ENCODE results near the gene IL17C.

The IL17C gene

GRCh38 chr16:88638323-88639230 is at the start of gene IL17C:
Gene IL17C, plus strand, starts transcription at chr16:88638572. Its CDS starts 70 bp downstream, at chr16:88638642.
- H3K4me3 Mint-ChIP-seq = no peak within 1 kb of the TSS

GRCh38 chr16:88588754-88589153 is 49.6 kb upstream of the IL17C start:
- Mint-ChIP-seq H3K4me1 (ENCODE audit: low read depth) (peaks cover 48% of the 10 kb centered on the region), H3K36me3 (ENCODE audit: low read depth) (peaks cover 55% of the 10 kb centered on the region), H3K27ac (peak overlapping the region; percentile 45), H3K4me3 (no peak overlapping the region), H3K9me3 (no peaks in the 10 kb centered on the region), H3K27me3 (no peaks in the 10 kb centered on the region)

More at GRCh38 chr16:88638323-88639230, at the start of gene IL17C:
- Mint-ChIP-seq H3K27ac (peak within 1 kb of the TSS; percentile 38), H3K4me1 (ENCODE audit: low read depth) (peaks cover 48% of the 10 kb centered on the region), H3K9me3 (no peaks in the 10 kb centered on the region), H3K27me3 (peaks cover 8% of the 10 kb centered on the region), H3K36me3 (ENCODE audit: low read depth) (peaks cover 3% of the 10 kb centered on the region)

- Mint-ChIP-seq H3K4me1 (ENCODE audit: low read depth) (peaks cover 44% of the 10 kb centered on the region), H3K9me3 (no peaks in the 10 kb centered on the region), H3K27ac (peak overlapping the region; percentile 67), H3K27me3 (no peaks in the 10 kb centered on the region), H3K36me3 (ENCODE audit: low read depth) (peaks cover 60% of the 10 kb centered on the region), H3K4me3 (no peak overlapping the region)
These were observed 48.9 kb upstream of the IL17C start for GRCh38 chr16:88589441-88589840.

- H3K27me3 Mint-ChIP-seq = no peaks in the 10 kb centered on the region
- peaks cover 55% of the 10 kb centered on the region for H3K36me3 Mint-ChIP-seq (ENCODE audit: low read depth)
- peak overlapping the region; percentile 34 for H3K27ac Mint-ChIP-seq
- peaks cover 43% of the 10 kb centered on the region for H3K4me1 Mint-ChIP-seq (ENCODE audit: low read depth)
- no peak overlapping the region for H3K4me3 Mint-ChIP-seq
- no peaks in the 10 kb centered on the region for H3K9me3 Mint-ChIP-seq
These were observed 46.8 kb upstream of the IL17C start for GRCh38 chr16:88591577-88592021.

- no peaks in the 10 kb centered on the region for H3K9me3 Mint-ChIP-seq
- H3K4me1 Mint-ChIP-seq (ENCODE audit: low read depth) = peaks cover 42% of the 10 kb centered on the region
- no peak overlapping the region for H3K27ac Mint-ChIP-seq
- H3K36me3 Mint-ChIP-seq (ENCODE audit: low read depth) = peaks cover 47% of the 10 kb centered on the region
- H3K27me3 Mint-ChIP-seq = no peaks in the 10 kb centered on the region
- no peak overlapping the region for H3K4me3 Mint-ChIP-seq
These were observed 45.3 kb upstream of the IL17C start for GRCh38 chr16:88593061-88593460.

GRCh38 chr16:88593489-88593888 is 44.9 kb upstream of the IL17C start:
- H3K36me3 Mint-ChIP-seq (ENCODE audit: low read depth) = peaks cover 43% of the 10 kb centered on the region
- H3K27ac Mint-ChIP-seq = no peak overlapping the region
- H3K9me3 Mint-ChIP-seq = no peaks in the 10 kb centered on the region
- no peak overlapping the region for H3K4me3 Mint-ChIP-seq
- H3K27me3 Mint-ChIP-seq = no peaks in the 10 kb centered on the region
- H3K4me1 Mint-ChIP-seq (ENCODE audit: low read depth) = peaks cover 38% of the 10 kb centered on the region

- Mint-ChIP-seq H3K9me3 (no peaks in the 10 kb centered on the region), H3K36me3 (ENCODE audit: low read depth) (peaks cover 40% of the 10 kb centered on the region), H3K4me1 (ENCODE audit: low read depth) (peaks cover 34% of the 10 kb centered on the region), H3K27ac (no peak overlapping the region), H3K27me3 (no peaks in the 10 kb centered on the region), H3K4me3 (no peak overlapping the region)
These were observed 44.5 kb upstream of the IL17C start for GRCh38 chr16:88593910-88594309.

GRCh38 chr16:88595101-88595500 is 43.3 kb upstream of the IL17C start:
- H3K36me3 Mint-ChIP-seq (ENCODE audit: low read depth) = peaks cover 41% of the 10 kb centered on the region
- no peaks in the 10 kb centered on the region for H3K27me3 Mint-ChIP-seq
- H3K9me3 Mint-ChIP-seq = no peaks in the 10 kb centered on the region
- peaks cover 25% of the 10 kb centered on the region for H3K4me1 Mint-ChIP-seq (ENCODE audit: low read depth)
- H3K27ac Mint-ChIP-seq = no peak overlapping the region
- no peak overlapping the region for H3K4me3 Mint-ChIP-seq

- Mint-ChIP-seq H3K4me3 (no peak overlapping the region), H3K9me3 (no peaks in the 10 kb centered on the region), H3K4me1 (ENCODE audit: low read depth) (peaks cover 23% of the 10 kb centered on the region), H3K27ac (no peak overlapping the region), H3K27me3 (no peaks in the 10 kb centered on the region), H3K36me3 (ENCODE audit: low read depth) (peaks cover 49% of the 10 kb centered on the region)
These were observed 42.5 kb upstream of the IL17C start for GRCh38 chr16:88595921-88596320.

GRCh38 chr16:88596483-88596882 is 41.9 kb upstream of the IL17C start:
- Mint-ChIP-seq H3K4me1 (ENCODE audit: low read depth) (peaks cover 17% of the 10 kb centered on the region), H3K9me3 (no peaks in the 10 kb centered on the region), H3K4me3 (no peak overlapping the region), H3K36me3 (ENCODE audit: low read depth) (peaks cover 52% of the 10 kb centered on the region), H3K27me3 (no peaks in the 10 kb centered on the region), H3K27ac (no peak overlapping the region)

GRCh38 chr16:88597856-88598491 is 40.4 kb upstream of the IL17C start:
- Mint-ChIP-seq H3K27me3 (no peaks in the 10 kb centered on the region), H3K36me3 (ENCODE audit: low read depth) (peaks cover 53% of the 10 kb centered on the region), H3K4me3 (no peak overlapping the region), H3K9me3 (no peaks in the 10 kb centered on the region), H3K27ac (peak overlapping the region; percentile 26), H3K4me1 (ENCODE audit: low read depth) (peaks cover 5% of the 10 kb centered on the region)

- H3K4me1 Mint-ChIP-seq (ENCODE audit: low read depth) = peaks cover 3% of the 10 kb centered on the region
- no peaks in the 10 kb centered on the region for H3K9me3 Mint-ChIP-seq
- no peak overlapping the region for H3K27ac Mint-ChIP-seq
- peaks cover 47% of the 10 kb centered on the region for H3K36me3 Mint-ChIP-seq (ENCODE audit: low read depth)
- no peaks in the 10 kb centered on the region for H3K27me3 Mint-ChIP-seq
- H3K4me3 Mint-ChIP-seq = no peak overlapping the region
These were observed 39.2 kb upstream of the IL17C start for GRCh38 chr16:88599092-88599733.

GRCh38 chr16:88599825-88600538 is 38.4 kb upstream of the IL17C start:
- no peak overlapping the region for H3K27ac Mint-ChIP-seq

GRCh38 chr16:88600539-88600896 is 37.9 kb upstream of the IL17C start:
- H3K27ac Mint-ChIP-seq = no peak overlapping the region
- H3K27me3 Mint-ChIP-seq = no peaks in the 10 kb centered on the region
- H3K4me3 Mint-ChIP-seq = no peak overlapping the region
- peaks cover 3% of the 10 kb centered on the region for H3K4me1 Mint-ChIP-seq (ENCODE audit: low read depth)
- H3K36me3 Mint-ChIP-seq (ENCODE audit: low read depth) = peaks cover 43% of the 10 kb centered on the region
- H3K9me3 Mint-ChIP-seq = no peaks in the 10 kb centered on the region

More at GRCh38 chr16:88599825-88600538, 38.4 kb upstream of the IL17C start:
- no peak overlapping the region for H3K4me3 Mint-ChIP-seq
- no peaks in the 10 kb centered on the region for H3K9me3 Mint-ChIP-seq
- H3K36me3 Mint-ChIP-seq (ENCODE audit: low read depth) = peaks cover 43% of the 10 kb centered on the region
- H3K4me1 Mint-ChIP-seq (ENCODE audit: low read depth) = peaks cover 3% of the 10 kb centered on the region
- no peaks in the 10 kb centered on the region for H3K27me3 Mint-ChIP-seq
